D721Med (cell line): ENCODE data around the gene MGAT4C.

ENCODE experiments used
- DNase-seq: peaks from one replicate; pipeline ENCODE4 v3.0.0; 2011; ENCODE audit warnings: low spot score; ENCODE audit not compliant: insufficient read length
- FAIRE-seq: peaks from 2 replicates; lab custom pipeline; 2011; peaks lifted over from hg19 to GRCh38; lab: Jason Lieb, UNC
- TF ChIP-seq, protein P1 (sequence below): IDR thresholded peaks from 2 replicates; pipeline ENCODE4 v1.5.1; 2012; ENCODE audit warnings: mild to moderate bottlenecking, control low read depth; ENCODE audit not compliant: insufficient read depth; ENCODE audit errors: missing control alignments

The MGAT4C gene

GRCh38 chr12:86194721-86195120 is 61.5 kb downstream of the MGAT4C start:
- DNase-seq (no peak), FAIRE-seq (no peak)
- TF ChIP-seq, protein P1, sequence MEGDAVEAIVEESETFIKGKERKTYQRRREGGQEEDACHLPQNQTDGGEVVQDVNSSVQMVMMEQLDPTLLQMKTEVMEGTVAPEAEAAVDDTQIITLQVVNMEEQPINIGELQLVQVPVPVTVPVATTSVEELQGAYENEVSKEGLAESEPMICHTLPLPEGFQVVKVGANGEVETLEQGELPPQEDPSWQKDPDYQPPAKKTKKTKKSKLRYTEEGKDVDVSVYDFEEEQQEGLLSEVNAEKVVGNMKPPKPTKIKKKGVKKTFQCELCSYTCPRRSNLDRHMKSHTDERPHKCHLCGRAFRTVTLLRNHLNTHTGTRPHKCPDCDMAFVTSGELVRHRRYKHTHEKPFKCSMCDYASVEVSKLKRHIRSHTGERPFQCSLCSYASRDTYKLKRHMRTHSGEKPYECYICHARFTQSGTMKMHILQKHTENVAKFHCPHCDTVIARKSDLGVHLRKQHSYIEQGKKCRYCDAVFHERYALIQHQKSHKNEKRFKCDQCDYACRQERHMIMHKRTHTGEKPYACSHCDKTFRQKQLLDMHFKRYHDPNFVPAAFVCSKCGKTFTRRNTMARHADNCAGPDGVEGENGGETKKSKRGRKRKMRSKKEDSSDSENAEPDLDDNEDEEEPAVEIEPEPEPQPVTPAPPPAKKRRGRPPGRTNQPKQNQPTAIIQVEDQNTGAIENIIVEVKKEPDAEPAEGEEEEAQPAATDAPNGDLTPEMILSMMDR, result no peak

DNA sequence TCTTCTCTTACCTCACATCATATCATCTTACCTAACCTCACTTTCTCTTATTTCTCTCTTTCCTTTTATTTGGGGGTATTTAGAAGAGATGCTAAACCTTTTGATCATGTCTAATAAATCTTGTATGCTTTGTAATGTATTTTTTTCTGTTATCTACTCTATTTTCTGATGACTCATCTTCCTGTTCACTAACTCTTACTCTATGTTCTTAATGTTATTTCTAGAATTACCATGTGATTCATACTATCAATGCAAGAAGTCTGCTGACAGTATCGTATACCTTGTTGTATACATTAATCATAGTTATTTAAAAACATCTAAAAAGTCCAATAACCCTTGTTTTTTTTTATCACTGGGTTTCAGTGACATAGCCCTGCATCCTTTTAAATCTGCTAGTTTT is 62.3 kb downstream of the MGAT4C start:
- no peak for DNase-seq
- TF ChIP-seq, protein P1, result no peak
- FAIRE-seq, result no peak

DNA sequence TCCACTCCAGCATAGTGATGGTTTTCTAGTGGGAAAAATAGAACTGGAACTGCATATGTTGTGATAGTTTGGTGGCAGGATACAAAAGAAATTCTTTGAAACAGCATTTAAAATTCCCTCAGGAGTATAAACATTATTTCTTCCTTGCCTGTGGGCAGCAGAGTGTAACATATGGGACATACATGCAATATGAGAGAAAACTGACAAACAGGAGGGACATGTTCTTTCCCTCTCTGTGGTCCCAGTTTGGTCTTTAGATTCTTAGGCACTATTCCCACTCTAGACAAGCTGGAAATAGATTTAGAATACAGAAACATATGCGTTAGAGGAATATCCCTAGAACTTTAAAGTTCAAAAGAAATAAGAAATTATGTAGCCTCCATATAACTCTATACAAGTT is 68.0 kb downstream of the MGAT4C start:
- FAIRE-seq, result no peak
- no peak for DNase-seq
- TF ChIP-seq, protein P1, result no peak

GRCh38 chr12:86186449-86186848 is 69.7 kb downstream of the MGAT4C start:
- TF ChIP-seq, protein P1, result peak; percentile 15
- DNase-seq (no peak), FAIRE-seq (no peak)

- FAIRE-seq, result no peak
- DNase-seq, result no peak
- TF ChIP-seq, protein P1, result no peak
Measured at GRCh38 chr12:86179855-86180254, 76.3 kb downstream of the MGAT4C start.

- no peak for DNase-seq
- FAIRE-seq, result no peak
- TF ChIP-seq, protein P1, result no peak
Measured at GRCh38 chr12:86174188-86174587, 82.0 kb downstream of the MGAT4C start.

GRCh38 chr12:86172913-86173443 is 83.2 kb downstream of the MGAT4C start:
- TF ChIP-seq, protein P1, result no peak
- FAIRE-seq, result no peak
- no peak for DNase-seq
